Stimulated activated CD4-positive, alpha-beta T cell treated with anti-CD3 and anti-CD28 coated beads, Interleukin-4, amount 100 ng/mL, for 24 hours (primary cell): ENCODE results near the gene DNAAF1.
"Not testable (repeated sequence)": the region's sequence is repeated elsewhere in the genome, so short reads cannot be mapped to it uniquely, and the experiment has no call there.

Experiments
- DNase-seq: peaks from one replicate; pipeline ENCODE4 v3.0.0-alpha.2; 2020

The DNAAF1 gene

GRCh38 chr16:84214451-84215066 lies 69.5 kb downstream of the DNAAF1 start:
- DNase-seq: no peak

GRCh38 chr16:84215531-84215930 lies 70.4 kb downstream of the DNAAF1 start:
- DNase-seq: no peak

- not testable (repeated sequence) for DNase-seq
Observed at GRCh38 chr16:84216144-84216543, 71.0 kb downstream of the DNAAF1 start.

DNA sequence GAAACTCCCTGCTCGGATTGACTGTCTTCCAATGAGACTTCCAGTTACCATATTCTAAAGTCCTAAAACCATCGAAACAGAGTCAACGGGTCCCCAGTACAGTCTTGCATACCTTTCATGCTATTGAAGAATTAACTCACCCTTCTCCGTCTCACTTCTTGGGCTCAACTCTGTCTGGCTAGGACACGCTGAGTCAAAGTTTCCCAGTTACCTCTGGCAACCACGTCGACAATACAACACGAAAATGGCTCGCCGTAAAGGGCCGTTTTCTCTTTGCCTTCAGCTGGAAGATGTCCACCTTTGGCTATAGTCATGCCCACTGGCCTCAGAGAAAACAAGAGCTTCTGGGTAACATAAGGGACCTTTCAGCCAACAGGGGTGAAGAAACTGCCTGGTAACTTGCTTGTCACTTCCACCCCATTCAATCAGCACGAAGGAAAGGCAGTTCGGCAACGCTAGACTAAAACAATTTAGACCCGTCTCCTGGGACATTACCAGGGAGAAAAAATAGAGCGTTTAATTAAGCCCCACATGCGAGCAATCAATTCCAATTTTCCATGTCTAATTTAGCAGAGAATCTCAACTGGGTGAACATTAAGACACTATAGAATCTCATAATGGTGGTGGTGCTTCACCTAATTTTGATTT lies 73.2 kb downstream of the DNAAF1 start:
- DNase-seq: no peak

DNA sequence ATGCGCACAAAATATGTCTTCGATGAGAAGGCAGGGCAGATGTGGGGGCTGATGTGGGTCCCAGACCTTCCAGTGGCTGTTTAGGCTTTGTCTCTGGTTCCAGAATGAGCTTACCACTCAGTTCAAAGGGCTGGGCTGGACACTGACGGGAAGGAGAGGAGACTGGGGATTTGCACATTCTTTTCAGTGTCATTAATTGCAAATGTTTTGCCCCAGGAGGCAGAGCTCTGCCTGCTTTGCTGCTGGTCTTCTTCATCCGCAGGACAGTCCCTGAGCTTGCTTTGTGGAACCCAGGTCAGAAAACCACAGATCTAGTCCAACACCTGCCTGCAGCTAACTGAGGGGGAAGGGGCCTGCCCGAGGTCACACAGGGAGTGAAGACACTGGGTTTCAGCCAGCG lies 73.8 kb downstream of the DNAAF1 start:
- DNase-seq: no peak

- DNase-seq: no peak
Observed at GRCh38 chr16:84220851-84221250, 75.7 kb downstream of the DNAAF1 start.

GRCh38 chr16:84223456-84223855 lies 78.3 kb downstream of the DNAAF1 start:
- no peak for DNase-seq

- DNase-seq: no peak
Observed at GRCh38 chr16:84224554-84224953, 79.4 kb downstream of the DNAAF1 start.

GRCh38 chr16:84225126-84225525 lies 80.0 kb downstream of the DNAAF1 start:
- no peak for DNase-seq

DNA sequence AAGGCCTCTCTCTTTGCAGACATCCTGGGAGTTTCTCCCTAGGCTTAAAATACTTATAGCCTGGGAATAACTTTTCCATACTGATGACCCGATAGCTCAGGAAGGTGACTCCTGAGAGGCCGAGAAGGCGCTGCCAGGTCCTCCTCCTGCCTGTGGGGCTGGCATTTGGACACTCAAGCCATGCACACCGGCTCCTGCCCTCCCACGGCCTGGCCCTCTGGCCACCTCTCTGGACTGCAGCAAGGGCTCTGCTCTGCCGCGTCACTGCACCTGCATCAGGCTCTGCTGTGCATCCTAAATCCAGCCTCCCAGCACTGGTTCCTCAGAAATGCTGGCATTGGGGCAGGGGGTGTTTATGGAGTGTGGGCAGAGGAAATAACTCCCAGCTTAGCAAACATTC lies 80.5 kb downstream of the DNAAF1 start:
- no peak for DNase-seq

DNA sequence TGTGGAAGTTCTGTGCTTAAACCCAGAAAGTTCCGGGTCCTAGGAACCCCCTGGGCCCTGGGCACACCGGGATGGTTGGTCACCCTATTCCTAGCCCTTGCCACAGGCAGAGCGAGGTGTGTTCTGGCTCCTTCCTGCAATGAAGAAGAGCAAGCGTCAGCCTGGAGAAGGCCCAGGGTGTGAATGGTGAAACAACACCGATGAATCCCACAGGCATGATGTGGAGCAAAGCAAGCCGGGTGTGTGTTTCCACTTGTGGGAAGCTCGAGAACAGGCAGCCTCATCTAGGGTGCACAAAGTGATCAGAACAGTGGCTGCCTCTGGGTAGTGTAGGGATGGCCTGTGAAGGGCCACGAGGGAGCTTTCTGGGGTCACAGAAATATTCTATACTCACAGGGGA lies 80.9 kb downstream of the DNAAF1 start:
- DNase-seq: no peak
